ENCODE data around the gene EVC2. TPM values are rescaled to one million over a fixed set of nuclear protein-coding genes. Genes with fewer than 3 reads are reported as not detected.

Gene EVC2
- total RNA-seq, 2 donors from 2014 or later, result 21.4 to 24.2 TPM

- no peaks in the 10 kb centered on the region for H3K9me3 ChIP-seq
- H3K27ac ChIP-seq, result no peak overlapping the region
- TF ChIP-seq, protein P1, sequence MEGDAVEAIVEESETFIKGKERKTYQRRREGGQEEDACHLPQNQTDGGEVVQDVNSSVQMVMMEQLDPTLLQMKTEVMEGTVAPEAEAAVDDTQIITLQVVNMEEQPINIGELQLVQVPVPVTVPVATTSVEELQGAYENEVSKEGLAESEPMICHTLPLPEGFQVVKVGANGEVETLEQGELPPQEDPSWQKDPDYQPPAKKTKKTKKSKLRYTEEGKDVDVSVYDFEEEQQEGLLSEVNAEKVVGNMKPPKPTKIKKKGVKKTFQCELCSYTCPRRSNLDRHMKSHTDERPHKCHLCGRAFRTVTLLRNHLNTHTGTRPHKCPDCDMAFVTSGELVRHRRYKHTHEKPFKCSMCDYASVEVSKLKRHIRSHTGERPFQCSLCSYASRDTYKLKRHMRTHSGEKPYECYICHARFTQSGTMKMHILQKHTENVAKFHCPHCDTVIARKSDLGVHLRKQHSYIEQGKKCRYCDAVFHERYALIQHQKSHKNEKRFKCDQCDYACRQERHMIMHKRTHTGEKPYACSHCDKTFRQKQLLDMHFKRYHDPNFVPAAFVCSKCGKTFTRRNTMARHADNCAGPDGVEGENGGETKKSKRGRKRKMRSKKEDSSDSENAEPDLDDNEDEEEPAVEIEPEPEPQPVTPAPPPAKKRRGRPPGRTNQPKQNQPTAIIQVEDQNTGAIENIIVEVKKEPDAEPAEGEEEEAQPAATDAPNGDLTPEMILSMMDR (IDR thresholded peaks at IDR 0.05), result no peak
- no peaks in the 10 kb centered on the region for H3K36me3 ChIP-seq
- H3K4me1 ChIP-seq (ENCODE audit: control insufficient read depth in 1 of 2, low read depth in 2 of 2), result peaks cover 0 to 13% of the 10 kb centered on the region in 2 donors
- H3K27me3 ChIP-seq (replicated peaks; ENCODE audit: insufficient read depth), result no peaks in the 10 kb centered on the region
- DNase-seq (ENCODE audit: low spot score) (no peak), ATAC-seq (ENCODE audit: insufficient number of reproducible peaks, low FRiP score, low read depth) (no peak)
- H3K4me3 ChIP-seq, result no peak overlapping the region
Observed at GRCh38 chr4:5524446-5525299, 183.7 kb downstream of the EVC2 start.

DNA sequence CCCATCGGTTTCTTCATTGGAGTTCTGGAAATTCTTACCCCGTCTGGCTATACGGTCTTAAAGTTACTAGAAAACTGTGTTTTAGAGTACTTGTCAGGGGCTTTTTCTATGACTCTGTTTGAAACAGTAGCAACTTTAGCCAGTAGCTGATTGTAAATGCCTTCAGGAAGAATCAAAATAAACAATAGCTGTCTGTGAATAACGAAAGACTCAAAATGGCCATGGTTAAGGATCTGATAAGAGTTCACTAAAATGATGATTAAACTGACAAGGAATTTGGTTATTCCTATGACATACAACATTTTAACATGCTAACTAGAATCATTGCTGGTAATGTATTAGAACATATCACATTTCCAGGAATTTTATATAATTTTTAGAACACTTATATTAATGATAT lies 191.0 kb downstream of the EVC2 start:
- H3K9me3 ChIP-seq, result no peaks in the 10 kb centered on the region
- no peaks in the 10 kb centered on the region for H3K27me3 ChIP-seq (replicated peaks; ENCODE audit: insufficient read depth)
- no peak overlapping the region for H3K4me3 ChIP-seq
- no peaks in the 10 kb centered on the region for H3K4me1 ChIP-seq (ENCODE audit: control insufficient read depth in 1 of 2, low read depth in 2 of 2)
- H3K27ac ChIP-seq, result no peak overlapping the region
- ATAC-seq (ENCODE audit: insufficient number of reproducible peaks, low FRiP score, low read depth), result no peak
- TF ChIP-seq, protein P1 (IDR thresholded peaks at IDR 0.05), result no peak
- no peak for DNase-seq (ENCODE audit: low spot score)
- no peaks in the 10 kb centered on the region for H3K36me3 ChIP-seq

DNA sequence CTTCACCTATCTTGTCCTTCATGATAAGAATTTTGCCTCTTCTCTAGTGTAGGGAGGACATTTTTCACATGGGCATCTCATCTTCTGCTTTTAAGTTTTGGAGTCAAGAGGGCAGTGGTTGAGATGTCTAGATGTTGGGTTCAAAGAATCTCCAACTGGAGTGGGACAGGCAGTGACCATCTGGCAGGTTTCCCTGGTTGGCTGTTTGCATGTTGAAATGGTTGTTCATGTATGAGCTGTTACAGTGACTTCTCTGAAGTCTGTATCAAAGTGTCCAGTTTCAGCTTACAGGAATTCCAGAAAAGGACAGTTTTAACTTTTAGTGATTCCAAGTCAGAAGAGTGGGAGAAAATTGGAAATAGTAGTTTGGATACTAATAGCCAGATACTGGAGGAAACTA lies 192.7 kb downstream of the EVC2 start:
- H3K9me3 ChIP-seq, result no peaks in the 10 kb centered on the region
- DNase-seq (ENCODE audit: low spot score) (no peak), ATAC-seq (ENCODE audit: insufficient number of reproducible peaks, low FRiP score, low read depth) (no peak)
- H3K27me3 ChIP-seq (replicated peaks; ENCODE audit: insufficient read depth), result no peaks in the 10 kb centered on the region
- no peaks in the 10 kb centered on the region for H3K36me3 ChIP-seq
- TF ChIP-seq, protein P1 (IDR thresholded peaks at IDR 0.05), result no peak
- no peaks in the 10 kb centered on the region for H3K4me1 ChIP-seq (ENCODE audit: control insufficient read depth in 1 of 2, low read depth in 2 of 2)
- H3K27ac ChIP-seq, result no peak overlapping the region
- no peak overlapping the region for H3K4me3 ChIP-seq

Other genes with a start within 250 kb of the EVC2 start
- 10 to 100 TPM; 65.1 to 88.5 TPM for gene EVC, start 2.6 kb upstream of the EVC2 start, total RNA-seq
- 1 to 10 TPM in 1 of 2 donors, not detected in 1; 1.8 TPM for gene CRMP1, start 184.5 kb upstream of the EVC2 start, total RNA-seq